NCI-H524 treated with DMSO at 0.1 percent for 48 hours (cell line): ENCODE results near the gene DIPK1C.
"Not testable (repeated sequence)": the region's sequence is repeated elsewhere in the genome, so short reads cannot be mapped to it uniquely, and the experiment has no call there.

Source experiments
- DNase-seq: peaks from one replicate; lab custom pipeline; 2025; lab: John Stamatoyannopoulos, UW

DIPK1C gene

DNA sequence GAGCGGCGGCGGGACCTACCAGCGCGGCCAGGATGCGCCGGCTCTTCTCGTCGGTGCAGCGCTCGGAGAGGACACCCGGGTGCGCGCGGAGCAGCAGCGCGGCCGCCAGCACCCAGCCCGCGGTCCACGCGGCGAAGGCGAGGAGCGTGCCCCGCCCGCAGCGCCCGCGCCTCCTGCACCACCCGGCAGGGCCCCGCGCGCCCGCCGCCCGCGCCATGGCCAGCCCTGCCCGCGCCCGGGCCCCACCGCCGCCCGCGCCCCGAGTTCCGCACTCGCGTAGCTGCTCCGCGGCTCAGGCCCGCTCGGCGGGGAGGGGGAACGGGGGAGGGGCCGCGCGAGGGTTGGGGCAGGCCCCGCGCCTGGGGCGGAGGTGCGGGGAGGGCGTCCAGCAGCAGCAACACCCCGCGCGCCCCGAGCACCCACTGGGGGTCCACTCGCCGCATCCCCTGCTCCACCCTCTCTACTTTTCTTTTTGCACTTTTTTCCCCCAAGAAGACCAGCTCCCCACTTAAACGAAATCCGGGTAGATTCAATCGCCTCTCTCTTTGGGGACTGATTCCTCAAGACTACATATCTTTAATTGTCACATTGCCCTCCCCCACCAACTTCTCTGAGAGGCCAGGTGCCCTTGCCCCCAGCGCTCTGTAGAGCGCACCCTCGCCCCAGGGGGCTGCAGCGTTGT lies at the start of gene DIPK1C:
DIPK1C (minus strand) TSS at position 266 of the 682 bp plus-strand sequence; CDS start at position 217, 49 bp downstream.
- DNase-seq, result no peak

DNA sequence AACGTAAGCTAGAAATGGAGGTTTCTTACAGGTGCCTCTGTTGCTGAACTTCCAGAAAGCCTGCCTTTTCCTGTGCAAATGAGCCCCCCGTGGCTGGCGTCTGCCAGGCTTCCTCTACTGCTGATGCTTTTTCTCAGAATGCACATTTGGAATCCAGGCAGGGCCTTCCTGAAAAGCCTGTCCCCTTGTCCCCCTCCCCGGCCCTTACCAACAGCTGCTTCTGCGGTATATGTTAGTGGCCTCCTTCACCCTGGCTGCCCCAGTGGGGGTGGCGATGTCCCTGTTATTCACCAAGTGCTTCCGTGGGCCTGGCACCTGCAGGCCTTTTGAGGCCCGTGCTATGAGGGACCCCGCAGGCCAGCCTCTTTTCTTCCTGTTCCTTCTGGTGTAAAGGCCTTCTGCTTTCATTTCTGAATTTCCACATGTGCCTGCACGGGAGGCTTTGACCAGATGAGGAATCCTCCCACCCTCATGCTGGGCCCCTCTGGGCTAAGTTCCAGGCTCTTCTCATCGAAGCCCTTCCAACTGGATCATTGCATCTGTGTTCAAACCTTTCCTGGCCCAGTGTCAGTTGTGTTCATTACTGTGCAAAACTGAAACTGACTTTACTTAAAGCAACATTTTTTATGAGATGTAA lies 49.5 kb upstream of the DIPK1C start:
- DNase-seq, result no peak

- DNase-seq, result no peak
Measured at GRCh38 chr18:74505776-74506175, 48.7 kb upstream of the DIPK1C start.

- DNase-seq, result no peak
Measured at GRCh38 chr18:74503137-74503536, 46.0 kb upstream of the DIPK1C start.

GRCh38 chr18:74501386-74501785 lies 44.3 kb upstream of the DIPK1C start:
- DNase-seq, result no peak

DNA sequence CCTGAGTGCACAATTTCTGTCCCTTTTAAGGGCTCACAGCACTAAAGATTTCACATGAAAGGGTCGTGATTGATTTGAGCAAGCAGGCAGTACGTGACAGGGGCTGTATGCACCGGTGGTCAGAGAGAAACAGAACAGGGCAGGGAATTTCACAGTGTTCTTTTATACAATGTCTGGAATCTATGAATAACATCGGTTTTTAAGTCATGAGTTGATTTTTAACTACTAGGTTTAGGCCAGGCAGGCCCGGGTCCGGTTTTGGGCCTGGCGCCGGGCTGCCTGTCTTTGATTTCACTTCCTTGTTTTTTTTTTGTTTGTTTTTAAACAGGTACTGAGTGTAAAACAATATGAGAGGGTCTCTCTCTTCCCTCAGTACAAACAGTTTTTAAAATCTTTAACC lies 43.7 kb upstream of the DIPK1C start:
- not testable (repeated sequence) for DNase-seq

GRCh38 chr18:74500372-74500771 lies 43.3 kb upstream of the DIPK1C start:
- no peak for DNase-seq

GRCh38 chr18:74499633-74500032 lies 42.5 kb upstream of the DIPK1C start:
- no peak for DNase-seq

GRCh38 chr18:74498712-74499627 lies 41.9 kb upstream of the DIPK1C start:
- DNase-seq, result no peak

GRCh38 chr18:74497778-74498177 lies 40.7 kb upstream of the DIPK1C start:
- no peak for DNase-seq

DNA sequence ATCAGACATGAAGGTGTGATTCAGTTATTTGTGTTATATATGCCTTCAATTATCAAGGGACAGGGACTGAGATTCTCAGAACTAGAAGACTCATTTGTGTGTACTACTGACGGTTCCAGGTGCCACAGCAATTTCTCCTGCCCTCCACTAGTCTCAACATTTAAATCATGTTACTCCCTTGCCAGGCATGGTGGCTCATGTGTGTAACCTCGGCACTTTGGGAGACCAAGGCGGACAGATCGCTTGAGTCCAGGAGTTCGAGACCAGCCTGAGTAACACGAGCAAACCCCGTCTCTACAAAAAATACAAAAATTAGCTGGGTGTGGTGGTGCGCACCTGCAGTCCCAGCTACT lies 40.2 kb upstream of the DIPK1C start:
- no peak for DNase-seq

- DNase-seq, result no peak
Measured at GRCh38 chr18:74496508-74497323, 39.6 kb upstream of the DIPK1C start.

DNA sequence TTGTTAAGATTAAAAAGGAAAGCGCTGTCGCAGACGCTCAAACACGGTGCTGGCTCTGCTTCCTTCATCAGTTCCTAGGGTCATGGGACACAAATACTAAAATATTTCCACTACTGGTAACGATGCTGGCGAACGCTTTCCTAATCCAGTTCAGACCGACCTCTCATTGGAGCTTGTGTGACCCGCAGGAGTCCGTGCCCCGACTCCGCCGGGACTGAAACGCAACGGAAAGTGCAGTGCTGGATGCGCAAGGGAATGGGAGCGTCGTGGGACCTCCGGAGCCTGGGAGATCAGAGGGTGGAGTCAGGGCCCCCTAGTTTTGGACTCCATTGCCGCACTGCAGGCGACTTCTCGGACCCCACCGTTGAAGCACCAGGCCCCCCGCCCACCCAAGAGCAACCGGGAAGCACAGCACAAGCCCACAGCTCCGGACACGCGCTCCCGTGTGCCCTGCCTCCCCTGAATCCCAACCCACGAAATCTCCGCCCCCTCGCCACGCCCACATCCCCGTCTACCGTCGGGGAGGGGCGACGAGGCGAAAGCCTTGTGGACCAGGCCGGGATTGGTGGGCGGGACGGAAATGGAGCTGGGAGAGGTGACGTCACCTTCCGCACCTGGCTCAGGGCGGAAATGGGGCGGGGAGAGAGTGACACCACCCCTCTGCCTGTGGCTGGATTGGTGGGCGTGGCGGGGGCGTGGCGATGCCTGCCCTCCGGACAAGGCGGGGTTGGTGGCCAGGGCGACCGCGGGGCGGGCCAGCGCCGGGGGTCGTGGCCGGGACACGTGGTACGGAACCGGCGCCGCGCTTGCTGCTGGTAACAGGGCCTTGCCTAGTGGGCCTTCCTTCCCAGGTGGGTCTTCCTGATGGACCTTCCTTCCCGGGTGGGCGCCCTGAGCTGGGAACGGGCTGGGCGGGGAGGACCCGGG lies 38.7 kb upstream of the DIPK1C start, which contains the start of gene CNDP2:
CNDP2 (plus strand) TSS at position 783 of the 927 bp plus-strand sequence. CDS start 3,611 bp downstream, outside the sequence.
- peak; percentile 81 for DNase-seq

- no peak for DNase-seq
Measured at GRCh38 chr18:74494514-74494913, 37.4 kb upstream of the DIPK1C start.

GRCh38 chr18:74493689-74494088 lies 36.6 kb upstream of the DIPK1C start:
- no peak for DNase-seq

- no peak for DNase-seq
Measured at GRCh38 chr18:74492259-74492658, 35.2 kb upstream of the DIPK1C start.

- no peak for DNase-seq
Measured at GRCh38 chr18:74489676-74490075, 32.6 kb upstream of the DIPK1C start.

- no peak for DNase-seq
Measured at GRCh38 chr18:74488864-74489263, 31.8 kb upstream of the DIPK1C start.

DNA sequence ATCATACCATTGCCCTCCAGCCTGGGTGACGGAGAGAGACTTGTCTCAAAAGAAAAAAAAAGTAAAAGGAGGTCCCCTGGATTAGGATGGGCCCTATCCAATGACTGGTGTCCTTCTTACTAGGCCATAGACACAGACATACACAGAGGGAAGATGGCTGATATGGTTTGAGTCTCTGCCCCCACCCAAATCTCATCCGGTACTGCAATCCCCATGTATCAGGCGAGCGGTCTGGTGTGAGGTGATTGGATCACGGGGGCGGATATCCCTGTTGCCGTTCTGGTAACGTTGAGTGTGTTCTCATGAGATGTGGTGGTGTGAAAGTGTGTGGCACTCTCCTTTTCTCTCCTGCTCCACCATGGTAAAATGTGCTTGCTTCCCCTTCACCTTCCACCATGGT lies 31.2 kb upstream of the DIPK1C start:
- DNase-seq, result no peak

GRCh38 chr18:74486119-74486849 lies 29.2 kb upstream of the DIPK1C start:
- no peak for DNase-seq
